ENCODE measurements around the gene EEF1A2. TPM values are rescaled to one million over a fixed set of nuclear protein-coding genes. Genes with fewer than 3 reads are reported as not detected.

EEF1A2 gene
- total RNA-seq, 1 donor from 2014 or later: 37.6 TPM

DNA sequence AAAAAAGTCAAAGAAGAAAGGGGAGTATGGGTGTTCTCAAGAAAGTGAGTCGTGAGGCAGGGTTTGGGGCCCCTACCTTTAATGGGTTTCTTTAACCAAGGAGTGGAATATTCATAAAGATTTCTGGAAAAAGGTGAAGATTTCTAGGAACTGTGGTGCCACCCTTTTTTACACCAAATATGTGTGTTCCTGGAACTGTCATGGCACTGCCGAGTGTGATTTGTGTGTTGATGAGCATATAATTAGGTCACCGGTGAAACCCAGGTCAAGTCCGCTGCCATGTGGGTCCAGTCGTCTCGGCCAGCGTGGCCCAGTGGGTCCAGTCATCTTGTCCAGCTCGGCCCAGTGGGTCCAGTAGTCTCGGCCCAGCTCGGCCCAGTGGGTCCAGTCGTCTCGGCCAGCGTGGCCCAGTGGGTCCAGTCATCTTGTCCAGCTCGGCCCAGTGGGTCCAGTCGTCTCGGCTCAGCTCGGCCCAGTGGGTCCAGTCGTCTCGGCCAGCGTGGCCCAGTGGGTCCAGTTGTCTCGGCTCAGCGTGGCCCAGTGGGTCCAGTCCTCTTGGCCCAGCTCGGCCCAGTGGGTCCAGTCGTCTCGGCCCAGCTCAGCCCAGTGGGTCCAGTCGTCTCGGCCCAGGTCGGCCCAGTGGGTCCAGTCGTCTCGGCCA is 8.3 kb upstream of the EEF1A2 start:
- no peaks in the 10 kb centered on the region for H3K4me1 ChIP-seq (ENCODE audit: insufficient read depth, low read length)
- no peak overlapping the region for H2AFZ ChIP-seq (ENCODE audit: low read depth, low read length)
- Mint-ChIP-seq H3K4me3 (ENCODE audit: unreplicated experiment) (no peak overlapping the region), H3K27me3 (ENCODE audit: low read depth, unreplicated experiment) (peaks cover 24% of the 10 kb centered on the region), H3K9me3 (ENCODE audit: unreplicated experiment) (peaks cover 21% of the 10 kb centered on the region), H3K36me3 (ENCODE audit: low read depth, unreplicated experiment) (no peaks in the 10 kb centered on the region), H3K4me1 (ENCODE audit: low read depth, unreplicated experiment) (no peaks in the 10 kb centered on the region), H3K27ac (ENCODE audit: unreplicated experiment) (no peak overlapping the region)
- peaks cover 16% of the 10 kb centered on the region for H3K9me3 ChIP-seq (ENCODE audit: insufficient read depth, low read depth, low read length)
- H3K27ac ChIP-seq (ENCODE audit: low read depth, low read length): no peak overlapping the region
- FAIRE-seq (no peak), DNase-seq (ENCODE audit: low read depth) (no peak)
- TF ChIP-seq EZH2 (IDR thresholded peaks at IDR 0.05; ENCODE audit: insufficient read depth, low read length): no peak
- TF ChIP-seq, protein P1, sequence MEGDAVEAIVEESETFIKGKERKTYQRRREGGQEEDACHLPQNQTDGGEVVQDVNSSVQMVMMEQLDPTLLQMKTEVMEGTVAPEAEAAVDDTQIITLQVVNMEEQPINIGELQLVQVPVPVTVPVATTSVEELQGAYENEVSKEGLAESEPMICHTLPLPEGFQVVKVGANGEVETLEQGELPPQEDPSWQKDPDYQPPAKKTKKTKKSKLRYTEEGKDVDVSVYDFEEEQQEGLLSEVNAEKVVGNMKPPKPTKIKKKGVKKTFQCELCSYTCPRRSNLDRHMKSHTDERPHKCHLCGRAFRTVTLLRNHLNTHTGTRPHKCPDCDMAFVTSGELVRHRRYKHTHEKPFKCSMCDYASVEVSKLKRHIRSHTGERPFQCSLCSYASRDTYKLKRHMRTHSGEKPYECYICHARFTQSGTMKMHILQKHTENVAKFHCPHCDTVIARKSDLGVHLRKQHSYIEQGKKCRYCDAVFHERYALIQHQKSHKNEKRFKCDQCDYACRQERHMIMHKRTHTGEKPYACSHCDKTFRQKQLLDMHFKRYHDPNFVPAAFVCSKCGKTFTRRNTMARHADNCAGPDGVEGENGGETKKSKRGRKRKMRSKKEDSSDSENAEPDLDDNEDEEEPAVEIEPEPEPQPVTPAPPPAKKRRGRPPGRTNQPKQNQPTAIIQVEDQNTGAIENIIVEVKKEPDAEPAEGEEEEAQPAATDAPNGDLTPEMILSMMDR (IDR thresholded peaks at IDR 0.05; ENCODE audit: insufficient read depth, low read depth, low read length): no peak
- H4K20me1 ChIP-seq (ENCODE audit: insufficient read depth, low read length): no peaks in the 10 kb centered on the region
- no peaks in the 10 kb centered on the region for H3K36me3 ChIP-seq (ENCODE audit: insufficient read depth, low read length)
- H3K27me3 ChIP-seq (ENCODE audit: insufficient read depth, low read length): peaks cover 12% of the 10 kb centered on the region
- no peaks in the 10 kb centered on the region for H3K79me2 ChIP-seq (ENCODE audit: insufficient read depth, low read length)
- no peak overlapping the region for H3K9ac ChIP-seq (ENCODE audit: low read length)
- no peak overlapping the region for H3K4me2 ChIP-seq (ENCODE audit: low read length)
- H3K4me3 ChIP-seq (ENCODE audit: insufficient read depth, low read depth, low read length): no peak overlapping the region

DNA sequence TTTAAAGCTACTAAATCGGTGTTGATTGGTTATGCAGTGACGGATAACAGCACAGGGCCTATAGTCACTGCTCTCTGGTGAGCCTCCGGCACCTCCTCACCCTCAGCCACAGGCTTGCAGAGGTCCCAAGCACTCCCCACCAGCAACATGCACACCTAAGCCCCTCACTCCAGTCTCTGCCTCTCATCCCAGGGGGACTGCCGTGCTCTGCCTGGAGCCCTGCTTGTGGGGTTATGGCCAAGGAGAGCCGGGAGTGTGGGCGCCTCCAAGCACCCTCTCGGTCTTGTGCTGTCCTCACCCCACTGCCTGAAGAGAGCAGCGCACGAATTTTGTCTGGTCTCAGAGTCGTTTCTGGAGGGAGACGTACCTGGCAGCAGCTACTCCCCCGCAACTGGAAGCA is 6.8 kb upstream of the EEF1A2 start:
- H3K4me2 ChIP-seq (ENCODE audit: low read length): no peak overlapping the region
- H4K20me1 ChIP-seq (ENCODE audit: insufficient read depth, low read length): no peaks in the 10 kb centered on the region
- Mint-ChIP-seq H3K4me1 (ENCODE audit: low read depth, unreplicated experiment) (no peaks in the 10 kb centered on the region), H3K4me3 (ENCODE audit: unreplicated experiment) (no peak overlapping the region), H3K27me3 (ENCODE audit: low read depth, unreplicated experiment) (peaks cover 27% of the 10 kb centered on the region), H3K27ac (ENCODE audit: unreplicated experiment) (no peak overlapping the region), H3K36me3 (ENCODE audit: low read depth, unreplicated experiment) (no peaks in the 10 kb centered on the region), H3K9me3 (ENCODE audit: unreplicated experiment) (peaks cover 21% of the 10 kb centered on the region)
- no peak overlapping the region for H3K4me3 ChIP-seq (ENCODE audit: insufficient read depth, low read depth, low read length)
- no peaks in the 10 kb centered on the region for H3K4me1 ChIP-seq (ENCODE audit: insufficient read depth, low read length)
- H3K9ac ChIP-seq (ENCODE audit: low read length): no peak overlapping the region
- H3K79me2 ChIP-seq (ENCODE audit: insufficient read depth, low read length): no peaks in the 10 kb centered on the region
- FAIRE-seq: no peak
- no peak overlapping the region for H3K27ac ChIP-seq (ENCODE audit: low read depth, low read length)
- no peak for DNase-seq (ENCODE audit: low read depth)
- no peak for TF ChIP-seq EZH2 (IDR thresholded peaks at IDR 0.05; ENCODE audit: insufficient read depth, low read length)
- TF ChIP-seq, protein P1 (IDR thresholded peaks at IDR 0.05; ENCODE audit: insufficient read depth, low read depth, low read length): no peak
- no peak overlapping the region for H2AFZ ChIP-seq (ENCODE audit: low read depth, low read length)
- H3K27me3 ChIP-seq (ENCODE audit: insufficient read depth, low read length): peaks cover 12% of the 10 kb centered on the region
- no peaks in the 10 kb centered on the region for H3K36me3 ChIP-seq (ENCODE audit: insufficient read depth, low read length)
- peaks cover 16% of the 10 kb centered on the region for H3K9me3 ChIP-seq (ENCODE audit: insufficient read depth, low read depth, low read length)

DNA sequence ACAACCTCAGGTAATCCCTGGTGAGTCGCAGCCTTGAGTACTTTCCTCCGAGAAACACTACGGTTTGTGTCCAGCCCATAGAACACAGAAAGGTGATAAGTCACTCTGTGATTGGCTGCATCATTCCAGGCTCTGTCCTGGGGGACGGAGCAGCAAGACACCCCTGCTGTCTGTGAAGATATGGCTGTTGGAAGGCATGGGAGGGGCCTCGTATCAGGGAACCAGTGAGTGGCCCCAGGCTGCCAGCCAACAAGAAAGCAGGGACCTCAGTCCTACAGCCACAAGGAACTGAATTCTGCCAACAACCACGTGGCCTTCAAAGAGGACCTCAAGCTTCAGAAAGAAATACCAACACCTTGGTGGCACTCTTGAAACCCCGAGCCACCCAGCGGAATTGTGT is 6.4 kb upstream of the EEF1A2 start:
- H3K4me2 ChIP-seq (ENCODE audit: low read length): no peak overlapping the region
- H3K9me3 ChIP-seq (ENCODE audit: insufficient read depth, low read depth, low read length): peaks cover 16% of the 10 kb centered on the region
- H3K36me3 Mint-ChIP-seq (ENCODE audit: low read depth, unreplicated experiment): no peaks in the 10 kb centered on the region
- no peaks in the 10 kb centered on the region for H3K36me3 ChIP-seq (ENCODE audit: insufficient read depth, low read length)
- H4K20me1 ChIP-seq (ENCODE audit: insufficient read depth, low read length): no peaks in the 10 kb centered on the region
- TF ChIP-seq, protein P1 (IDR thresholded peaks at IDR 0.05; ENCODE audit: insufficient read depth, low read depth, low read length): no peak
- TF ChIP-seq EZH2 (IDR thresholded peaks at IDR 0.05; ENCODE audit: insufficient read depth, low read length): no peak
- FAIRE-seq (no peak), DNase-seq (ENCODE audit: low read depth) (no peak)
- H3K9ac ChIP-seq (ENCODE audit: low read length): no peak overlapping the region
- H3K27me3 ChIP-seq (ENCODE audit: insufficient read depth, low read length): peaks cover 12% of the 10 kb centered on the region
- H3K27me3 Mint-ChIP-seq (ENCODE audit: low read depth, unreplicated experiment): peaks cover 27% of the 10 kb centered on the region
- no peak overlapping the region for H3K27ac ChIP-seq (ENCODE audit: low read depth, low read length)
- H3K4me1 ChIP-seq (ENCODE audit: insufficient read depth, low read length): no peaks in the 10 kb centered on the region
- H3K79me2 ChIP-seq (ENCODE audit: insufficient read depth, low read length): no peaks in the 10 kb centered on the region
- no peak overlapping the region for H3K4me3 Mint-ChIP-seq (ENCODE audit: unreplicated experiment)
- peaks cover 18% of the 10 kb centered on the region for H3K9me3 Mint-ChIP-seq (ENCODE audit: unreplicated experiment)
- H2AFZ ChIP-seq (ENCODE audit: low read depth, low read length): no peak overlapping the region
- no peaks in the 10 kb centered on the region for H3K4me1 Mint-ChIP-seq (ENCODE audit: low read depth, unreplicated experiment)
- no peak overlapping the region for H3K27ac Mint-ChIP-seq (ENCODE audit: unreplicated experiment)
- no peak overlapping the region for H3K4me3 ChIP-seq (ENCODE audit: insufficient read depth, low read depth, low read length)

All from astrocyte (in vitro differentiated cells and primary cell).